Panc1 (cell line): ENCODE measurements around the gene HS3ST5. TPM values are rescaled to one million over a fixed set of nuclear protein-coding genes. Genes with fewer than 3 reads are reported as not detected.

Experiments
- ATAC-seq: fragments of 200-7000 bp; cut with Tn5 transposase; 2 replicates; pipeline ENCODE4 v1.9.1; 2020; ENCODE audit warnings: mild to moderate bottlenecking, moderate library complexity
- BruUV-seq: library from RNA; stranded (reverse); fragments of 400-500 nt; replicated peaks from 2 replicates; lab custom pipeline; 2021; lab: Mats Ljungman, UMichigan
- CTCF ChIA-PET: fragments of 300-600 bp; sonication (Branson Sonifier 250); formaldehyde crosslinking; loops from one replicate; lab custom pipeline; 2022; ENCODE audit warnings: antibody characterized with exemption; lab: Charles Lee
- POLR2A ChIA-PET: fragments of 300-600 bp; sonication (Branson Sonifier 250); formaldehyde crosslinking; loops from one replicate; lab custom pipeline; 2022; ENCODE audit warnings: antibody characterized with exemption; lab: Charles Lee
- DNase-seq: peaks from one replicate; pipeline ENCODE4 v3.0.0-alpha.2; 2010; ENCODE audit warnings: low read depth, low spot score
- H3K27ac ChIP-seq: 2 replicates; pipeline ENCODE4 v1.5.1; 2011; ENCODE audit warnings: mild to moderate bottlenecking, low read length, inconsistent platforms
- H3K27me3 ChIP-seq: fragments of 200-500 bp; sonication (Bioruptor generic); 2 replicates; pipeline ENCODE4 v1.6.0; 2014; ENCODE audit warnings: low read length, inconsistent platforms; ENCODE audit not compliant: control insufficient read depth, insufficient read depth
- H3K36me3 ChIP-seq: fragments of 200-500 bp; sonication (Bioruptor generic); 2 replicates; pipeline ENCODE4 v1.5.1; 2014; ENCODE audit warnings: inconsistent platforms, mild to moderate bottlenecking, low read length, moderate library complexity; ENCODE audit not compliant: control insufficient read depth, insufficient read depth
- H3K4me1 ChIP-seq: 2 replicates; pipeline ENCODE4 v1.5.1; 2011; ENCODE audit warnings: inconsistent platforms, mild to moderate bottlenecking, low read length, moderate library complexity; ENCODE audit not compliant: control insufficient read depth, insufficient read depth
- H3K4me3 ChIP-seq, 2 experiments: 2 replicates each; pipeline ENCODE4 v1.5.1; 2011 to 2012; ENCODE audit warnings: low read depth in 2 of 2, low read length in 2 of 2, mild to moderate bottlenecking in 2 of 2, inconsistent platforms in 1 of 2, moderate library complexity in 1 of 2
- H3K9me3 ChIP-seq: fragments of 200-500 bp; sonication (Bioruptor generic); 2 replicates; pipeline ENCODE4 v1.5.1; 2014; ENCODE audit warnings: low read depth, mild to moderate bottlenecking, inconsistent platforms, low read length, moderate library complexity; ENCODE audit not compliant: control insufficient read depth, insufficient read depth
- CTCF ChIP-seq: fragments of 450-650 bp; IDR thresholded peaks from 2 replicates; pipeline ENCODE4 v1.5.1; 2017; ENCODE audit warnings: mild to moderate bottlenecking
- POLR2AphosphoS5 ChIP-seq: IDR thresholded peaks from 2 replicates; pipeline ENCODE4 v1.6.1; 2012; ENCODE audit warnings: mild to moderate bottlenecking, low read depth, low read length, moderate library complexity
- REST ChIP-seq, 2 experiments: IDR thresholded peaks; 2 replicates each; pipeline ENCODE4 v1.6.1; 2011 to 2012; ENCODE audit warnings: low read depth in 2 of 2, control low read depth in 1 of 2, low read length in 1 of 2, mild to moderate bottlenecking in 1 of 2, moderate library complexity in 1 of 2; ENCODE audit not compliant: insufficient read depth in 1 of 2
- SIN3A ChIP-seq: IDR thresholded peaks from 2 replicates; pipeline ENCODE4 v1.6.1; 2012; ENCODE audit warnings: low read depth, mild to moderate bottlenecking, low read length, moderate library complexity, borderline replicate concordance; ENCODE audit not compliant: insufficient read depth
- TCF7L2 ChIP-seq: IDR thresholded peaks from 2 replicates; pipeline ENCODE4 v1.6.1; 2011; ENCODE audit warnings: mild to moderate bottlenecking, low read depth, low read length, inconsistent platforms
- in situ Hi-C: cut with HindIII; loops from 2 replicates; pipeline ENCODE4 v1.10.0; 2016; ENCODE audit warnings: low sequenced_read_pairs, low pct_unique_long_range_greater_than_20kb
- intact Hi-C: fragments of 100-400 bp; cut with micrococcal nuclease; formaldehyde crosslinking; loops from one replicate; pipeline ENCODE4 v1.10.0; 2022; ENCODE audit not compliant: unreplicated experiment
- total RNA-seq: library from RNA; stranded (reverse); gene quantifications from one replicate; pipeline ENCODE4 v1.2.1, GENCODE V29; 2021; ENCODE audit not compliant: unreplicated experiment

HS3ST5 gene
- total RNA-seq, 1 experiment from 2014 or later, result 0.05 TPM

- H3K27ac ChIP-seq, result no peak overlapping the region
- DNase-seq (no peak), ATAC-seq (no peak)
- TF ChIP-seq POLR2AphosphoS5 (no peak), CTCF (no peak), REST (IDR thresholded peaks at IDR 0.05; ENCODE audit: insufficient read depth in 1 of 2, low read depth in 2 of 2, low read length in 1 of 2) (no peak), TCF7L2 (no peak), SIN3A (no peak)
- BruUV-seq, result no TSS peak
- no peak overlapping the region for H3K4me3 ChIP-seq
- CTCF ChIA-PET, result no interaction called here
- in situ Hi-C loops, result no loop called here
- intact Hi-C loops, result no loop called here
- POLR2A ChIA-PET, result no interaction called here
- no peaks in the 10 kb centered on the region for H3K27me3 ChIP-seq
- H3K9me3 ChIP-seq, result no peaks in the 10 kb centered on the region
- no peaks in the 10 kb centered on the region for H3K4me1 ChIP-seq
- no peaks in the 10 kb centered on the region for H3K36me3 ChIP-seq
Observed at GRCh38 chr6:114075300-114075699, 267.5 kb downstream of the HS3ST5 start.

GRCh38 chr6:114068771-114069170 lies 274.1 kb downstream of the HS3ST5 start:
- POLR2A ChIA-PET, result no interaction called here

More at GRCh38 chr6:114068771-114069170, 274.1 kb downstream of the HS3ST5 start:
- in situ Hi-C loops, result no loop called here
- intact Hi-C loops, result no loop called here
- BruUV-seq, result no TSS peak
- Histone ChIP-seq H3K9me3 (no peaks in the 10 kb centered on the region), H3K36me3 (no peaks in the 10 kb centered on the region), H3K4me3 (no peak overlapping the region), H3K27ac (no peak overlapping the region), H3K4me1 (no peaks in the 10 kb centered on the region), H3K27me3 (no peaks in the 10 kb centered on the region)
- CTCF ChIA-PET, result no interaction called here
- DNase-seq, result no peak
- TF ChIP-seq TCF7L2, result no peak
- no peak for TF ChIP-seq POLR2AphosphoS5
- no peak for TF ChIP-seq SIN3A
- TF ChIP-seq REST (IDR thresholded peaks at IDR 0.05; ENCODE audit: insufficient read depth in 1 of 2, low read depth in 2 of 2, low read length in 1 of 2), result no peak
- no peak for TF ChIP-seq CTCF
- no peak for ATAC-seq
